22Rv1 (cell line): ENCODE results near the gene ZEB2.

Experiments
- CTCF ChIP-seq: fragments of 450-650 bp; IDR thresholded peaks from 2 replicates; pipeline ENCODE4 v1.5.1; 2017; ENCODE audit warnings: mild to moderate bottlenecking
- ZFX ChIP-seq: fragments of 450-650 bp; IDR thresholded peaks from 2 replicates; pipeline ENCODE4 v1.6.1; 2017; ENCODE audit warnings: antibody characterized with exemption, borderline replicate concordance

GRCh38 chr2:144489315-144489916, 30.5 kb downstream of the ZEB2 start:
- TF ChIP-seq CTCF (no peak), ZFX (no peak)
